ENCODE results near the gene CAPG.

- TF ChIP-seq ZNF211 (tag by site-specific recombination; IDR thresholded peaks at IDR 0.05; ENCODE audit: low read depth): no peak
- TF ChIP-seq, protein P1, sequence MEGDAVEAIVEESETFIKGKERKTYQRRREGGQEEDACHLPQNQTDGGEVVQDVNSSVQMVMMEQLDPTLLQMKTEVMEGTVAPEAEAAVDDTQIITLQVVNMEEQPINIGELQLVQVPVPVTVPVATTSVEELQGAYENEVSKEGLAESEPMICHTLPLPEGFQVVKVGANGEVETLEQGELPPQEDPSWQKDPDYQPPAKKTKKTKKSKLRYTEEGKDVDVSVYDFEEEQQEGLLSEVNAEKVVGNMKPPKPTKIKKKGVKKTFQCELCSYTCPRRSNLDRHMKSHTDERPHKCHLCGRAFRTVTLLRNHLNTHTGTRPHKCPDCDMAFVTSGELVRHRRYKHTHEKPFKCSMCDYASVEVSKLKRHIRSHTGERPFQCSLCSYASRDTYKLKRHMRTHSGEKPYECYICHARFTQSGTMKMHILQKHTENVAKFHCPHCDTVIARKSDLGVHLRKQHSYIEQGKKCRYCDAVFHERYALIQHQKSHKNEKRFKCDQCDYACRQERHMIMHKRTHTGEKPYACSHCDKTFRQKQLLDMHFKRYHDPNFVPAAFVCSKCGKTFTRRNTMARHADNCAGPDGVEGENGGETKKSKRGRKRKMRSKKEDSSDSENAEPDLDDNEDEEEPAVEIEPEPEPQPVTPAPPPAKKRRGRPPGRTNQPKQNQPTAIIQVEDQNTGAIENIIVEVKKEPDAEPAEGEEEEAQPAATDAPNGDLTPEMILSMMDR (tag by site-specific recombination; IDR thresholded peaks at IDR 0.05): no peak
- TF ChIP-seq ELK4 (IDR thresholded peaks at IDR 0.05; ENCODE audit: borderline replicate concordance, low read depth, low read length): no peak
- no peak for TF ChIP-seq ZFP69B (tag by site-specific recombination; IDR thresholded peaks at IDR 0.05)
- TF ChIP-seq, protein P2, sequence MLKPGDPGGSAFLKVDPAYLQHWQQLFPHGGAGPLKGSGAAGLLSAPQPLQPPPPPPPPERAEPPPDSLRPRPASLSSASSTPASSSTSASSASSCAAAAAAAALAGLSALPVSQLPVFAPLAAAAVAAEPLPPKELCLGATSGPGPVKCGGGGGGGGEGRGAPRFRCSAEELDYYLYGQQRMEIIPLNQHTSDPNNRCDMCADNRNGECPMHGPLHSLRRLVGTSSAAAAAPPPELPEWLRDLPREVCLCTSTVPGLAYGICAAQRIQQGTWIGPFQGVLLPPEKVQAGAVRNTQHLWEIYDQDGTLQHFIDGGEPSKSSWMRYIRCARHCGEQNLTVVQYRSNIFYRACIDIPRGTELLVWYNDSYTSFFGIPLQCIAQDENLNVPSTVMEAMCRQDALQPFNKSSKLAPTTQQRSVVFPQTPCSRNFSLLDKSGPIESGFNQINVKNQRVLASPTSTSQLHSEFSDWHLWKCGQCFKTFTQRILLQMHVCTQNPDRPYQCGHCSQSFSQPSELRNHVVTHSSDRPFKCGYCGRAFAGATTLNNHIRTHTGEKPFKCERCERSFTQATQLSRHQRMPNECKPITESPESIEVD (tag by site-specific recombination; IDR thresholded peaks at IDR 0.05): no peak
- TF ChIP-seq SP2 (tag by site-specific recombination; IDR thresholded peaks at IDR 0.05): no peak
- TF ChIP-seq ZNF610 (tag by site-specific recombination; IDR thresholded peaks at IDR 0.05; ENCODE audit: borderline replicate concordance): no peak
- TF ChIP-seq, protein P3, sequence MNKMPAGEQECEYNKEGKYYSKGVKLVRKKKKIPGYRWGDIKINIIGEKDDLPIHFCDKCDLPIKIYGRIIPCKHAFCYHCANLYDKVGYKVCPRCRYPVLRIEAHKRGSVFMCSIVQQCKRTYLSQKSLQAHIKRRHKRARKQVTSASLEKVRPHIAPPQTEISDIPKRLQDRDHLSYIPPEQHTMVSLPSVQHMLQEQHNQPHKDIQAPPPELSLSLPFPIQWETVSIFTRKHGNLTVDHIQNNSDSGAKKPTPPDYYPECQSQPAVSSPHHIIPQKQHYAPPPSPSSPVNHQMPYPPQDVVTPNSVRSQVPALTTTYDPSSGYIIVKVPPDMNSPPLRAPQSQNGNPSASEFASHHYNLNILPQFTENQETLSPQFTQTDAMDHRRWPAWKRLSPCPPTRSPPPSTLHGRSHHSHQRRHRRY (tag by site-specific recombination; IDR thresholded peaks at IDR 0.05): no peak
- no peak for TF ChIP-seq MYNN (tag by site-specific recombination; IDR thresholded peaks at IDR 0.05; ENCODE audit: borderline replicate concordance)
- TF ChIP-seq, protein P4, sequence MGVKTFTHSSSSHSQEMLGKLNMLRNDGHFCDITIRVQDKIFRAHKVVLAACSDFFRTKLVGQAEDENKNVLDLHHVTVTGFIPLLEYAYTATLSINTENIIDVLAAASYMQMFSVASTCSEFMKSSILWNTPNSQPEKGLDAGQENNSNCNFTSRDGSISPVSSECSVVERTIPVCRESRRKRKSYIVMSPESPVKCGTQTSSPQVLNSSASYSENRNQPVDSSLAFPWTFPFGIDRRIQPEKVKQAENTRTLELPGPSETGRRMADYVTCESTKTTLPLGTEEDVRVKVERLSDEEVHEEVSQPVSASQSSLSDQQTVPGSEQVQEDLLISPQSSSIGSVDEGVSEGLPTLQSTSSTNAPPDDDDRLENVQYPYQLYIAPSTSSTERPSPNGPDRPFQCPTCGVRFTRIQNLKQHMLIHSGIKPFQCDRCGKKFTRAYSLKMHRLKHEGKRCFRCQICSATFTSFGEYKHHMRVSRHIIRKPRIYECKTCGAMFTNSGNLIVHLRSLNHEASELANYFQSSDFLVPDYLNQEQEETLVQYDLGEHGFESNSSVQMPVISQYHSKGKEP (tag by site-specific recombination; IDR thresholded peaks at IDR 0.05): no peak
Observed at GRCh38 chr2:85411405-85411748, 1.2 kb upstream of the CAPG start.

Data from HEK293 (cell line).